HCT116 (cell line): ENCODE measurements around the gene HOXC13. TPM values are rescaled to one million over a fixed set of nuclear protein-coding genes. Genes with fewer than 3 reads are reported as not detected.

Source experiments
- ATAC-seq: fragments of 200-7000 bp; cut with Tn5 transposase; 2 replicates; pipeline ENCODE4 v1.9.1; 2020; ENCODE audit warnings: mild to moderate bottlenecking, moderate library complexity
- BruUV-seq: library from RNA; stranded (reverse); fragments of 400-500 nt; replicated peaks from 2 replicates; lab custom pipeline; 2021; lab: Mats Ljungman, UMichigan
- CTCF ChIA-PET: fragments of 300-600 bp; sonication (Branson Sonifier 250); formaldehyde crosslinking; loops from one replicate; lab custom pipeline; 2021; ENCODE audit warnings: antibody characterized with exemption; lab: Charles Lee
- POLR2A ChIA-PET: fragments of 300-600, 350-600 bp; sonication (Branson Sonifier 250); formaldehyde crosslinking; loops from one replicate; lab custom pipeline; 2021; ENCODE audit warnings: antibody characterized with exemption; lab: Charles Lee
- RAD21 ChIA-PET, 2 experiments: fragments of 300-600 bp; sonication (Branson Sonifier 250); formaldehyde crosslinking; loops; one replicate each; lab custom pipeline; 2023; ENCODE audit warnings: low total read pairs in 2 of 2; ENCODE audit not compliant: uncharacterized antibody in 2 of 2, unreplicated experiment in 2 of 2, low non-redundant PET in 1 of 2; lab: Charles Lee
- DNase-seq: peaks from one replicate; pipeline ENCODE4 v3.0.0-alpha.2; 2010; ENCODE audit warnings: low read depth, low spot score
- H2AFZ ChIP-seq: fragments of 200-600 bp; shearing (Covaris generic), sonication (generic); 2 replicates; pipeline ENCODE4 v1.6.1; 2017; ENCODE audit warnings: low read depth, mixed run types, mixed read lengths, antibody characterized with exemption, low read length; ENCODE audit not compliant: poor library complexity, severe bottlenecking
- H3K27ac ChIP-seq: 2 replicates; pipeline ENCODE4 v1.5.1; 2012; ENCODE audit warnings: low read depth, low read length
- H3K27me3 ChIP-seq: fragments of 200-600 bp; sonication (generic); 2 replicates; pipeline ENCODE4 v1.6.1; 2016; ENCODE audit warnings: mixed run types, low read length, mixed read lengths; ENCODE audit not compliant: insufficient read depth
- H3K36me3 ChIP-seq, 2 experiments: fragments of 200-500 bp in 1 of 2; fragments of 200-600 bp in 1 of 2; sonication (Bioruptor generic) in 1 of 2; sonication (generic) in 1 of 2; 2 replicates each; pipeline versions ENCODE4 v1.5.1 to v1.6.1; 2014 to 2016; ENCODE audit warnings: low read length in 2 of 2, inconsistent platforms in 1 of 2, mixed read lengths in 1 of 2, mixed run types in 1 of 2; ENCODE audit not compliant: insufficient read depth in 2 of 2, control insufficient read depth in 1 of 2
- H3K4me1 ChIP-seq, 2 experiments: fragments of 200-600 bp in 1 of 2; sonication (generic) in 1 of 2; 2 replicates each; pipeline versions ENCODE4 v1.5.1 to v1.6.1; 2012 to 2017; ENCODE audit warnings: low read length in 2 of 2, inconsistent platforms in 1 of 2, mild to moderate bottlenecking in 1 of 2, mixed read lengths in 1 of 2, mixed run types in 1 of 2, moderate library complexity in 1 of 2; ENCODE audit not compliant: insufficient read depth in 2 of 2, control insufficient read depth in 1 of 2
- H3K4me2 ChIP-seq: fragments of 200-600 bp; sonication (generic); 2 replicates; pipeline ENCODE4 v1.6.1; 2017; ENCODE audit warnings: mixed run types, low read length, mixed read lengths
- H3K4me3 ChIP-seq, 2 experiments: fragments of 200-600 bp in 1 of 2; sonication (generic) in 1 of 2; replicated peaks in 1 of 2; 2 replicates each; pipeline ENCODE4 v1.5.1; 2011 to 2016; ENCODE audit warnings: low read length in 2 of 2, control low read depth in 1 of 2, low read depth in 1 of 2, mild to moderate bottlenecking in 1 of 2, mixed read lengths in 1 of 2, mixed run types in 1 of 2
- H3K79me2 ChIP-seq: fragments of 200-600 bp; sonication (generic); 2 replicates; pipeline ENCODE4 v1.6.1; 2017; ENCODE audit warnings: mild to moderate bottlenecking, mixed run types, low read length, moderate library complexity, mixed read lengths; ENCODE audit not compliant: insufficient read depth
- H3K9ac ChIP-seq: fragments of 200-600 bp; sonication (generic); 2 replicates; pipeline ENCODE4 v1.6.1; 2016; ENCODE audit warnings: low read length, mixed read lengths
- H3K9me2 ChIP-seq: fragments of 200-600 bp; sonication (generic), shearing (Covaris generic); 2 replicates; pipeline ENCODE4 v1.6.1; 2017; ENCODE audit warnings: mixed run types, mild to moderate bottlenecking, moderate library complexity; ENCODE audit not compliant: insufficient read depth
- H3K9me3 ChIP-seq, 2 experiments: fragments of 200-500 bp in 1 of 2; fragments of 200-600 bp in 1 of 2; sonication (Bioruptor generic) in 1 of 2; sonication (generic) in 1 of 2; 2 replicates each; pipeline ENCODE4 v1.6.1; 2014 to 2017; ENCODE audit warnings: low read length in 2 of 2, mixed read lengths in 2 of 2, inconsistent platforms in 1 of 2, low read depth in 1 of 2, mild to moderate bottlenecking in 1 of 2, mixed run types in 1 of 2, moderate library complexity in 1 of 2; ENCODE audit not compliant: control insufficient read depth in 1 of 2, insufficient read depth in 1 of 2
- H4K20me1 ChIP-seq: fragments of 200-600 bp; sonication (generic), shearing (Covaris generic); 2 replicates; pipeline ENCODE4 v1.6.1; 2017; ENCODE audit warnings: mixed run types, mild to moderate bottlenecking, moderate library complexity; ENCODE audit not compliant: insufficient read depth
- CBX3 ChIP-seq: IDR thresholded peaks from 2 replicates; pipeline ENCODE4 v1.6.1; 2012; ENCODE audit warnings: low read depth
- CEBPB ChIP-seq: IDR thresholded peaks from 2 replicates; pipeline ENCODE4 v1.6.1; 2012; ENCODE audit warnings: low read depth
- EZH2 ChIP-seq: fragments of 200-600 bp; sonication (generic); IDR thresholded peaks from 2 replicates; pipeline ENCODE4 v1.6.1; 2017; ENCODE audit warnings: antibody characterized with exemption, mixed run types
- EZH2phosphoT487 ChIP-seq: fragments of 200-600 bp; IDR thresholded peaks from 2 replicates; pipeline ENCODE4 v1.6.1; 2018; ENCODE audit warnings: antibody characterized with exemption, borderline replicate concordance
- FOSL1 ChIP-seq: IDR thresholded peaks from 2 replicates; pipeline ENCODE4 v1.6.1; 2012; ENCODE audit warnings: low read depth
- POLR2A ChIP-seq: IDR thresholded peaks from 2 replicates; pipeline ENCODE4 v1.7.0; 2011; ENCODE audit warnings: borderline replicate concordance; ENCODE audit not compliant: insufficient read depth, insufficient read length; ENCODE audit errors: extremely low read depth
- POLR2AphosphoS5 ChIP-seq: IDR thresholded peaks from 2 replicates; pipeline ENCODE4 v1.6.1; 2011; ENCODE audit warnings: mild to moderate bottlenecking, low read depth, low read length, moderate library complexity
- RAD21 ChIP-seq: IDR thresholded peaks from 2 replicates; pipeline ENCODE4 v1.6.1; 2012; ENCODE audit warnings: low read depth, mild to moderate bottlenecking
- SIN3A ChIP-seq: IDR thresholded peaks from 2 replicates; pipeline ENCODE4 v1.6.1; 2012; ENCODE audit warnings: low read depth
- SP1 ChIP-seq: IDR thresholded peaks from 2 replicates; pipeline ENCODE4 v1.6.1; 2012; ENCODE audit warnings: low read depth
- SRF ChIP-seq: IDR thresholded peaks from 2 replicates; pipeline ENCODE4 v1.6.1; 2012; ENCODE audit warnings: low read depth
- TCF7L2 ChIP-seq: IDR thresholded peaks from 2 replicates; pipeline ENCODE4 v1.7.0; 2011; ENCODE audit warnings: borderline replicate concordance, inconsistent platforms; ENCODE audit not compliant: insufficient read depth, insufficient read length; ENCODE audit errors: extremely low read depth
- YY1 ChIP-seq: IDR thresholded peaks from 2 replicates; pipeline ENCODE4 v1.6.1; 2011; ENCODE audit warnings: low read length, low read depth, moderate library complexity, mild to moderate bottlenecking; ENCODE audit not compliant: insufficient replicate concordance; ENCODE audit errors: extremely low read depth
- ZNF274 ChIP-seq: fragments of 200-500 bp; sonication (Bioruptor generic); IDR thresholded peaks from 2 replicates; pipeline ENCODE4 v1.6.1; 2014; ENCODE audit warnings: mild to moderate bottlenecking, low read depth, low read length, inconsistent platforms
- intact Hi-C: fragments of 100-400 bp; cut with micrococcal nuclease; formaldehyde crosslinking; loops from 2 replicates; pipeline ENCODE4 v1.10.0; 2022
- total RNA-seq: library from RNA; stranded (reverse); gene quantifications from one replicate; pipeline ENCODE4 v1.2.1, GENCODE V29; 2021; ENCODE audit not compliant: unreplicated experiment
- TF ChIP-seq, protein P1 (sequence below): IDR thresholded peaks from 2 replicates; pipeline ENCODE4 v1.6.1; 2011; ENCODE audit warnings: mild to moderate bottlenecking, low read length, moderate library complexity; ENCODE audit not compliant: insufficient replicate concordance; ENCODE audit errors: extremely low read depth
- TF ChIP-seq, protein P2 (sequence below): IDR thresholded peaks from 2 replicates; pipeline ENCODE4 v1.6.1; 2012; ENCODE audit warnings: low read depth
- TF ChIP-seq, protein P3 (sequence below): IDR thresholded peaks from 2 replicates; pipeline ENCODE4 v1.6.1; 2012

Gene HOXC13
- total RNA-seq, 1 experiment from 2014 or later = 3.8 TPM

DNA sequence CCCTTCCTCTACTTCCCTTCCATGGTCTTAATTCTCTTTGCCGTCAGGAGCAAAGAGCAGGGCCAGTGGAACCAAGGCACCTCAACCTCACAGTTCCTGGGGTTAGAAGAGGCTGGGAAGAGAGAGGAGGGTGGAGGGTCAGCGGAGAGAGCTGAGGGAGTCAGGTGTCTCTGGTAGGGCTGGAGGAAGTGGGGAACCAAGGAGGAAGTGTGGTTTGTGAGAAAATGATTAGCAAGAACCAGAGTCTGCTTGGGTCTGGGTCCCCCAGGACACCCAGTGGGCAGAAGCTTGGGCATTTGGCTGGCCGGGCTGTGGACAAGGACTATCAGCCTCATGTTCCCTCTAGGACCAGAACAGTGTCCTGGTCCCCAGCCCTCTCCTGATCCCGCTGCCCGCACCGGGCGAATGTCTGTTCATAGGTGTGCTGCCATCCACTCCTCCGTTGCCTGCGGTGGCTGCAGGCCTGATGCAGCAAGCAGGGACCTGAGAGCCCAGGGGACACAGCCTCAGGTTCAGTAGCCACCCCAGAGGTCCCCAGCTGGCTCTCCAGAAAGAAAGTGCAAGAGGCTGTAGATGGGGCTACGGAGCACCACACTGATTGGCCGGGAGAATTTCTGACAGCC is 18.4 kb downstream of the HOXC13 start:
- CTCF ChIA-PET = no interaction called here
- H3K9me3 ChIP-seq = no peaks in the 10 kb centered on the region
- H3K4me2 ChIP-seq = no peak overlapping the region
- no peak overlapping the region for H3K4me3 ChIP-seq
- peaks cover 12 to 15% of the 10 kb centered on the region in 2 experiments for H3K4me1 ChIP-seq
- no peak overlapping the region for H2AFZ ChIP-seq
- H4K20me1 ChIP-seq = no peaks in the 10 kb centered on the region
- POLR2A ChIA-PET = no interaction called here
- H3K79me2 ChIP-seq = no peaks in the 10 kb centered on the region
- ATAC-seq = no peak
- RAD21 ChIA-PET = no interaction called here
- TF ChIP-seq SP1 = no peak
- no peak for TF ChIP-seq EZH2
- TF ChIP-seq CBX3 = no peak
- TF ChIP-seq EZH2phosphoT487 = no peak
- no peak for TF ChIP-seq POLR2AphosphoS5
- TF ChIP-seq POLR2A = no peak
- no peak for TF ChIP-seq RAD21
- TF ChIP-seq, protein P1, sequence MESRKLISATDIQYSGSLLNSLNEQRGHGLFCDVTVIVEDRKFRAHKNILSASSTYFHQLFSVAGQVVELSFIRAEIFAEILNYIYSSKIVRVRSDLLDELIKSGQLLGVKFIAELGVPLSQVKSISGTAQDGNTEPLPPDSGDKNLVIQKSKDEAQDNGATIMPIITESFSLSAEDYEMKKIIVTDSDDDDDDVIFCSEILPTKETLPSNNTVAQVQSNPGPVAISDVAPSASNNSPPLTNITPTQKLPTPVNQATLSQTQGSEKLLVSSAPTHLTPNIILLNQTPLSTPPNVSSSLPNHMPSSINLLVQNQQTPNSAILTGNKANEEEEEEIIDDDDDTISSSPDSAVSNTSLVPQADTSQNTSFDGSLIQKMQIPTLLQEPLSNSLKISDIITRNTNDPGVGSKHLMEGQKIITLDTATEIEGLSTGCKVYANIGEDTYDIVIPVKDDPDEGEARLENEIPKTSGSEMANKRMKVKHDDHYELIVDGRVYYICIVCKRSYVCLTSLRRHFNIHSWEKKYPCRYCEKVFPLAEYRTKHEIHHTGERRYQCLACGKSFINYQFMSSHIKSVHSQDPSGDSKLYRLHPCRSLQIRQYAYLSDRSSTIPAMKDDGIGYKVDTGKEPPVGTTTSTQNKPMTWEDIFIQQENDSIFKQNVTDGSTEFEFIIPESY = no peak
- no peak for TF ChIP-seq TCF7L2
- TF ChIP-seq, protein P2, sequence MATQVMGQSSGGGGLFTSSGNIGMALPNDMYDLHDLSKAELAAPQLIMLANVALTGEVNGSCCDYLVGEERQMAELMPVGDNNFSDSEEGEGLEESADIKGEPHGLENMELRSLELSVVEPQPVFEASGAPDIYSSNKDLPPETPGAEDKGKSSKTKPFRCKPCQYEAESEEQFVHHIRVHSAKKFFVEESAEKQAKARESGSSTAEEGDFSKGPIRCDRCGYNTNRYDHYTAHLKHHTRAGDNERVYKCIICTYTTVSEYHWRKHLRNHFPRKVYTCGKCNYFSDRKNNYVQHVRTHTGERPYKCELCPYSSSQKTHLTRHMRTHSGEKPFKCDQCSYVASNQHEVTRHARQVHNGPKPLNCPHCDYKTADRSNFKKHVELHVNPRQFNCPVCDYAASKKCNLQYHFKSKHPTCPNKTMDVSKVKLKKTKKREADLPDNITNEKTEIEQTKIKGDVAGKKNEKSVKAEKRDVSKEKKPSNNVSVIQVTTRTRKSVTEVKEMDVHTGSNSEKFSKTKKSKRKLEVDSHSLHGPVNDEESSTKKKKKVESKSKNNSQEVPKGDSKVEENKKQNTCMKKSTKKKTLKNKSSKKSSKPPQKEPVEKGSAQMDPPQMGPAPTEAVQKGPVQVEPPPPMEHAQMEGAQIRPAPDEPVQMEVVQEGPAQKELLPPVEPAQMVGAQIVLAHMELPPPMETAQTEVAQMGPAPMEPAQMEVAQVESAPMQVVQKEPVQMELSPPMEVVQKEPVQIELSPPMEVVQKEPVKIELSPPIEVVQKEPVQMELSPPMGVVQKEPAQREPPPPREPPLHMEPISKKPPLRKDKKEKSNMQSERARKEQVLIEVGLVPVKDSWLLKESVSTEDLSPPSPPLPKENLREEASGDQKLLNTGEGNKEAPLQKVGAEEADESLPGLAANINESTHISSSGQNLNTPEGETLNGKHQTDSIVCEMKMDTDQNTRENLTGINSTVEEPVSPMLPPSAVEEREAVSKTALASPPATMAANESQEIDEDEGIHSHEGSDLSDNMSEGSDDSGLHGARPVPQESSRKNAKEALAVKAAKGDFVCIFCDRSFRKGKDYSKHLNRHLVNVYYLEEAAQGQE = no peak
- no peak for TF ChIP-seq CEBPB
- TF ChIP-seq YY1 = no peak
- TF ChIP-seq SRF = no peak
- TF ChIP-seq FOSL1 = no peak
- TF ChIP-seq, protein P3, sequence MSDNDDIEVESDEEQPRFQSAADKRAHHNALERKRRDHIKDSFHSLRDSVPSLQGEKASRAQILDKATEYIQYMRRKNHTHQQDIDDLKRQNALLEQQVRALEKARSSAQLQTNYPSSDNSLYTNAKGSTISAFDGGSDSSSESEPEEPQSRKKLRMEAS = no peak
- TF ChIP-seq SIN3A = no peak
- no peak for TF ChIP-seq ZNF274
- no peak overlapping the region for H3K9ac ChIP-seq
- H3K9me2 ChIP-seq = no peaks in the 10 kb centered on the region
- H3K27me3 ChIP-seq = no peaks in the 10 kb centered on the region
- H3K36me3 ChIP-seq = no peaks in the 10 kb centered on the region
- no peak overlapping the region for H3K27ac ChIP-seq
- BruUV-seq = no TSS peak
- intact Hi-C loops = no loop called here
- DNase-seq = no peak
